ENCODE results near the gene CUEDC2.

The CUEDC2 gene

GRCh38 chr10:102410429-102411073 is 21.8 kb downstream of the CUEDC2 start:
- in situ Hi-C loops (cut with MboI; ENCODE audit: low sequenced_read_pairs) = no loop called here

GRCh38 chr10:102409604-102410428 is 22.6 kb downstream of the CUEDC2 start:
- in situ Hi-C loops (cut with MboI; ENCODE audit: low sequenced_read_pairs) = no loop called here

- in situ Hi-C loops (cut with MboI; ENCODE audit: low sequenced_read_pairs) = no loop called here
Measured at GRCh38 chr10:102408728-102409603, 23.4 kb downstream of the CUEDC2 start.

GRCh38 chr10:102408131-102408727 is 24.1 kb downstream of the CUEDC2 start:
- in situ Hi-C loops (cut with MboI; ENCODE audit: low sequenced_read_pairs) = no loop called here

DNA sequence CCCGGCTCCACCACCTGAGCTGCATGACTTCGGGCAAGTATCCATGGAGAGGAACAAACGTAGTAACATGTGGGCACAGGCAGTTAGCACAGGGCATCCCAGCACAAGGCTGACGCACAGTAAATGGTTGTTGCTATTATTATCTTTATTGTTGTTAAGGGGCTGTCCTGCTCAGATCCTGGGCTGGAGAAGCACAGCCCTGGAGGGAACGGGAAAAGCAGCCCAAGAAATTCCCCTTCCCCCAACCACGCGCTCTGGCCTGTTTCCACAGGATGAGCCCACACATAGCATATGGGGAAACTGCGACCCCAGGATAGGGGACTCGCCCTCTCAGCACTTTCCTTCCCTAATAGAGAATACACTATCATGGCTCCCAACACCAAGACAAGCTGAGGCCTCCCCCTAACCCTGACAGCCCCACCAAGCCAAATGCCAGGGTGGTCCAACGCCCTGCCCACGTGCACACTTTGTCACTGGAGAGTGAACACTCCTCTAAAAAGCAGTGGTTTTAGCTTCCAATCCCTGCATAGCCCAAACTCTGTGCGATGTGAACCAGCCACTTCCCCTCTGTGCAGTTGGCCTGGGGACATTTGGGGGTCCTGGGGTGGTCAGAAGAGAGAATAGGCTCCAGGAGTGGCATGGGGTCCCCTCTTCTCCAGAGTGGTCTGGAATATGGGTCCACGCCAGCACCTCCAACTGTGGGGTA is 24.8 kb downstream of the CUEDC2 start:
- in situ Hi-C loops (cut with MboI; ENCODE audit: low sequenced_read_pairs) = no loop called here

DNA sequence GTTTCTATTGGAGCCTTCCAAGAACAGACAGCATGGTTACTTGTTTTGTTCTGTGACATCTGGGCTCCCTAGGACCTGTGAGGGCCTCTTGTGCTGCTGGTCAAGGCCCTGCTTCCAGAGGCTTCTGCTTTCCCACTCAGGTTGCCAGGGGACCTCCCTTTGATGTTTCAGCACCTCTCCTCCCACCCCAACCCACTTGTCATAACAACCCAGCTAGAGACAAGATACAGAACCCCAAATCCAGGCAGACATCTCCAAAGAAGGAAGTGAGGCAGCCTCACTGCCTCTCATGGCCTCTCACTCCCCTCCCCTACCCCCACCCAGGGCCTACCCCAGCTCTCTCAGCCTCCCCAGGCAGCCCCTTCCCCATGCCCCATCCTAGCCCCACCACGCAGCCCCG is 25.6 kb downstream of the CUEDC2 start:
- in situ Hi-C loops (cut with MboI; ENCODE audit: low sequenced_read_pairs) = no loop called here

- in situ Hi-C loops (cut with MboI; ENCODE audit: low sequenced_read_pairs) = no loop called here
Measured at GRCh38 chr10:102405632-102406031, 26.7 kb downstream of the CUEDC2 start.

DNA sequence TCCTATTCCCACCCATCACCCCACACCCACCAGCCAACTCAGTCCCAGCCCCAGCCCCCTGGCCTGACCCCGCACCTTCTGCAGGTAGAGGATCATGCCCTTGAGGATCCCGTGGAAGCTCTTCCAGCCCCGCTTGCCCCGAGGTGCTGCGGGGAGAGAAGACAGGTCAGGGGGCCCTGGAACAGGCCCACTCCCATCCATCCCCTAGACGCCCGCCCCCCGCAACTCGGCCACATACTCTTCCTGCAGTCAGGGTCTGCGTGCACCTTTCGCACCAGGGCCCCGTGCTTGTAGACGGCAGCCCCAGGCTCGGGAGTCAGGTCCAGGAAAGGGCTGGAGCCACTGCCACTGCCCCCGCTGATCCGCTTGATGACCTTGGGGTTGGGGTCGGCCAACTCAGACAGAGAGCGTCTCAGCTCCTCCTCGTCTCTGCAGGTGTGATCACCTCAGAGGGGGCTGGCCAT is 27.2 kb downstream of the CUEDC2 start:
- in situ Hi-C loops (cut with MboI; ENCODE audit: low sequenced_read_pairs) = no loop called here

GRCh38 chr10:102404361-102405107 is 27.8 kb downstream of the CUEDC2 start:
- in situ Hi-C loops (cut with MboI; ENCODE audit: low sequenced_read_pairs) = no loop called here

DNA sequence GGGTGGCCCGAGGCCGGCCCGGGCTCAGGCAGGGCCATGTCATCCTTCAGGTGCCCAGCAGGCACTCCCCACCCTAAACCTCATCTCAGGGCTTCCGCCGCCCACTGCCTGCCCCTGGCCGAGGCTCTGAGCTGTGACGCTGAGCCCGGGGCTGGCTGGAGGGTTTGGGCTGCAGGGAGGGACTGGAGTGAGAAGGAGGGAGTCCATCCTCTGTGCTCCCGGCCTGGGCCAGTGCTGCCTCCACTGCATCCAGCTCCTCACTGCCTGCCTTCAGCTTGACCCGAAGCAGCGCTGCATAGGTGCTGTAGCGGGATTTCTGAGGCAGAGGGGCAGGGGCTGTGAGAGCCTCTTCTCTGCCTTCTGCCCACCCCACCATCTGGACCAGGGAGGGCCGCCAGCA is 29.3 kb downstream of the CUEDC2 start:
- in situ Hi-C loops (cut with MboI; ENCODE audit: low sequenced_read_pairs) = no loop called here

DNA sequence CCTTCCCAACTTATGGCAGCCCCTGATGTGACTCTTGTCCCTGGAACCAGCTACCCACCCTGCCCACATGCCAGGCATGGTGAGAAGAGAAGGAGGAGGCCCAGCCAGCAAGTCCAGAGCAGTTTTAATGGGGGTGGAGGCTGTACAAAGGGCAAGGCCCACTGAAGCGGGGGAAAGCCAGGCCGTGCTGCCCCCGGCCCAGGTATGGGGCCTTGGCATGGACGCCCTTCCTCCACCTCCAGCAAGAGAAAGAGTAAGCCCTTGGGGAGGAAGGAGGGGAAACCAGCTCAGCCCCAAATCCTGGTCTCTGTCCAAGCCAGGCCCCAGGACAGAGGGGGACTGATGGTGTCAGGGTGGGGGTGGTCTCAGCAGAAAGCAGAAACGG is 29.9 kb downstream of the CUEDC2 start:
- in situ Hi-C loops (cut with MboI; ENCODE audit: low sequenced_read_pairs) = no loop called here

DNA sequence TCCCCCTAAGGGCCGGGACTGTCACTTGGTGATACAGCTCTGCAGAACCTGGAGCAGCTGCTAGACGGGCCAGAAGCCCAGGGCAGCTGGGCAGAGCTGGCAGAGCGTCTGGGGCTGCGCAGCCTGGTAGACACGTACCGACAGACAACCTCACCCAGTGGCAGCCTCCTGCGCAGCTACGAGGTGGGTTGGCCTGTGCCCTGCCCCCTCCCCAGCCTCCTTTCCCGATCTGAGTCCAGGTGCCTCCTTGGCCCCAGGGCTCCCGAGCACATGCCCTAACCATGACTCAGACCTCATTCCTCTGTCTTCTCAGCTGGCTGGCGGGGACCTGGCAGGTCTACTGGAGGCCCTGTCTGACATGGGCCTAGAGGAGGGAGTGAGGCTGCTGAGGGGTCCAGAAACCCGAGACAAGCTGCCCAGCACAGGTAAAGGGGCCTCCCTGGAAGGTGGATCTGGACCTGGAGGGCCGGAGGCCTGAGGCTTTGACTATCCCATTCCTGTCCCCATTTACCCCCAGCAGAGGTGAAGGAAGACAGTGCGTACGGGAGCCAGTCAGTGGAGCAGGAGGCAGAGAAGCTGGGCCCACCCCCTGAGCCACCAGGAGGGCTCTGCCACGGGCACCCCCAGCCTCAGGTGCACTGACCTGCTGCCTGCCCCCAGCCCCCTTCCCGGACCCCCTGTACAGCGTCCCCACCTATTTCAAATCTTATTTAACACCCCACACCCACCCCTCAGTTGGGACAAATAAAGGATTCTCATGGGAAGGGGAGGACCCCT is 30.5 kb downstream of the CUEDC2 start:
- in situ Hi-C loops (cut with MboI; ENCODE audit: low sequenced_read_pairs) = no loop called here

DNA sequence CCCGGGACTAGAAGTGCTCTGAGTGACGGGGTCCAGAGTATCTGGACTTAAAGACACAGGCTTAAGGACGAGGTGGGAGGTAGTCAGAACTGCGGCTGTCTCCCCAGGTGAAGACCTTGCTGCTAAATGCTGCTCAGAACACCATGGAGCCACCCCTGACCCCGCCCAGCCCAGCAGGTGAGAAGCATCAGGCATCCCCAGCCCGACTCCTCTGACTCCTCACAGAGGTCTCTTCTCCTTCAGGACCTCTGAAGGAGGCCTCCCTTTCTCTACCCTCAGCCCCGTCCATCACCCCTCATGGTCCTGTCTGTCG is 31.1 kb downstream of the CUEDC2 start:
- in situ Hi-C loops (cut with MboI; ENCODE audit: low sequenced_read_pairs) = no loop called here

GRCh38 chr10:102400598-102401341 is 31.6 kb downstream of the CUEDC2 start:
- in situ Hi-C loops (cut with MboI; ENCODE audit: low sequenced_read_pairs) = no loop called here

DNA sequence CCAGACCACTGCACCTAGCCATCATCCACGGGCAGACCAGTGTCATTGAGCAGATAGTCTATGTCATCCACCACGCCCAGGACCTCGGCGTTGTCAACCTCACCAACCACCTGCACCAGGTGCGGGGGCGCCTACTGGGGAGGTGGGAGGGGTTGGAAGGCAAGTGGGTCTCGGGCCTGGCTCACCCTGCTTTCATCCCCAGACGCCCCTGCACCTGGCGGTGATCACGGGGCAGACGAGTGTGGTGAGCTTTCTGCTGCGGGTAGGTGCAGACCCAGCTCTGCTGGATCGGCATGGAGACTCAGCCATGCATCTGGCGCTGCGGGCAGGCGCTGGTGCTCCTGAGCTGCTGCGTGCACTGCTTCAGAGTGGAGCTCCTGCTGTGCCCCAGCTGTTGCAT is 32.3 kb downstream of the CUEDC2 start:
- in situ Hi-C loops (cut with MboI; ENCODE audit: low sequenced_read_pairs) = no loop called here

DNA sequence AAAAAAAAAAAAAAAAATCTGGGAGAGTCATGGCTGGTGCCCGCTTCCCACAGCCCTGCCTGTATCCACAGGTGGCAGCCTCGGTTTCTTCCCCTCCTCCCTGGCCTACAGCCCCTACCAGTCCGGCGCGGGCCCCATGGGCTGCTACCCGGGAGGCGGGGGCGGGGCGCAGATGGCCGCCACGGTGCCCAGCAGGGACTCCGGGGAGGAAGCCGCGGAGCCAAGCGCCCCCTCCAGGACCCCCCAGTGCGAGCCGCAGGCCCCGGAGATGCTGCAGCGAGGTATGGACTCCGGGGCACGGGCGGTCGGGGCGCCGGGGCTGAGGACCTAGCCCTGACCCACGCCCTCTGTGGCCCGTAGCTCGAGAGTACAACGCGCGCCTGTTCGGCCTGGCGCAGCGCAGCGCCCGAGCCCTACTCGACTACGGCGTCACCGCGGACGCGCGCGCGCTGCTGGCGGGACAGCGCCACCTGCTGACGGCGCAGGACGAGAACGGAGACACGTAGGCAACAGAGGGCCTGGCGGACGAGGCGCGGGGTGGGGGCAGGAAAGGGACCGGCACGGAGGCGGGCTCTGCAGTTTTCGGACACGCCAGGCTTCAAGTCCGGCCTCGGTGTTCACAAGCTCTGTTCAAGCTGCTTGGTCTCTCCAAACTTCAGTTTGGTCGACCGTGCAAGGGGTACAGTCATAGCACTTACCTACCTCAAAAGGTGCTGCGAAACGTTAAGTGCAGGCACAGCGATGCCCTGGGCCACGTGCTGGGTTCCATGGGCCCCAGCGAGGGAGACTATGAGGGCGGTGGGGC is 33.0 kb downstream of the CUEDC2 start:
- in situ Hi-C loops (cut with MboI; ENCODE audit: low sequenced_read_pairs) = loop anchor here (25.0 kb wide), 1 partner anchor 188 kb away; no protein-coding TSS in a partner anchor

Data from HL-60/S4 (cell line).